Measurements from ENCODE around the gene TKT.

Gene TKT

DNA sequence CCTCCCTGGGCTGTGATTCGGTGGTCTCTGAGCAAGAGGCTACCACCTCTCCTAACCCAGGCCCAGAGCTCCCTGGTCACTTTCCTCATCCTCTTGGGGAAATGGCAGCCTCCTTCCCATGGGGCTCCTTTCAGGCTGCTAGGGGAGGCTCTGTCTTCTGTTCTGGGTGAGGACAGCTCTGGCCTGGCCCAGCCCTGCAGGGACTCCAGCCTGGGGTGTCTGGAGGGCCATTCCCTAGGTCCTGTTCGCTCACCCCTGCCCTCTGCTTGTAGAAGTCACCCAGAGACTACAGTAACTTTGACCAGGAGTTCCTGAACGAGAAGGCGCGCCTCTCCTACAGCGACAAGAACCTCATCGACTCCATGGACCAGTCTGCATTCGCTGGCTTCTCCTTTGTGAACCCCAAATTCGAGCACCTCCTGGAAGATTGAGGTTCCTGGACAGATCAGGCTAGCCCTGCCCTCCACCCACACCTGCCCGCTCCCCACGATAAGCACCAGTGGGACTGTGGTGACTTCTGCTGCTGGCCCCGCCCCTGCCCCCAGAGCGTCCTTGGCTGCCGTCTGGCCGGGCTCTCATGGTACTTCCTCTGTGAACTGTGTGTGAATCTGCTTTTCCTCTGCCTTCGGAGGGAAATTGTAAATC lies 63.9 kb downstream of the TKT start:
- no peak for DNase-seq (ENCODE audit: low read depth)
- no peak overlapping the region for H3K4me3 ChIP-seq (ENCODE audit: low read depth, low read length)
- TF ChIP-seq, protein P1, sequence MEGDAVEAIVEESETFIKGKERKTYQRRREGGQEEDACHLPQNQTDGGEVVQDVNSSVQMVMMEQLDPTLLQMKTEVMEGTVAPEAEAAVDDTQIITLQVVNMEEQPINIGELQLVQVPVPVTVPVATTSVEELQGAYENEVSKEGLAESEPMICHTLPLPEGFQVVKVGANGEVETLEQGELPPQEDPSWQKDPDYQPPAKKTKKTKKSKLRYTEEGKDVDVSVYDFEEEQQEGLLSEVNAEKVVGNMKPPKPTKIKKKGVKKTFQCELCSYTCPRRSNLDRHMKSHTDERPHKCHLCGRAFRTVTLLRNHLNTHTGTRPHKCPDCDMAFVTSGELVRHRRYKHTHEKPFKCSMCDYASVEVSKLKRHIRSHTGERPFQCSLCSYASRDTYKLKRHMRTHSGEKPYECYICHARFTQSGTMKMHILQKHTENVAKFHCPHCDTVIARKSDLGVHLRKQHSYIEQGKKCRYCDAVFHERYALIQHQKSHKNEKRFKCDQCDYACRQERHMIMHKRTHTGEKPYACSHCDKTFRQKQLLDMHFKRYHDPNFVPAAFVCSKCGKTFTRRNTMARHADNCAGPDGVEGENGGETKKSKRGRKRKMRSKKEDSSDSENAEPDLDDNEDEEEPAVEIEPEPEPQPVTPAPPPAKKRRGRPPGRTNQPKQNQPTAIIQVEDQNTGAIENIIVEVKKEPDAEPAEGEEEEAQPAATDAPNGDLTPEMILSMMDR (conservative IDR thresholded peaks at IDR 0.05; ENCODE audit: low read depth, low read length): no peak

DNA sequence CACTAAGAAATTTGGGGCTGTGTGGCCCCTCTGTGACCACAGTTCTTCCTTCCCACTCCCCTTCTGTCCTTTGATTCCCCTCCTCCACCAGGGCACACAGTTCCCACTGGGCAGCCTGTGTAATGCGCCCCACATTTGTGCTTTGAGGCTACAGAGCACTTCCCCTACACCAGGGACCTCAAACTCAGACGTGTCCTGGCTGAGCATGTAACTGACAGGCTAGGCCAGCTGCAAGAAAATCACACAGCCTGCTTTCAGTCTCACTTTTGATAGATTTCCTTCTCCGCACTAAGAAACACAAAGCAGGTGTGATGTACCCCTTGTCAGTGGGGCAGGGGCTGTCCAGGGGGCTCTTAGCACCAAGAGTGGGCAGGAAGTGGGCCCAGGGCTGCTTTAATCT lies 65.2 kb downstream of the TKT start:
- TF ChIP-seq, protein P1 (conservative IDR thresholded peaks at IDR 0.05; ENCODE audit: low read depth, low read length): no peak
- no peak overlapping the region for H3K4me3 ChIP-seq (ENCODE audit: low read depth, low read length)
- DNase-seq (ENCODE audit: low read depth): no peak

DNA sequence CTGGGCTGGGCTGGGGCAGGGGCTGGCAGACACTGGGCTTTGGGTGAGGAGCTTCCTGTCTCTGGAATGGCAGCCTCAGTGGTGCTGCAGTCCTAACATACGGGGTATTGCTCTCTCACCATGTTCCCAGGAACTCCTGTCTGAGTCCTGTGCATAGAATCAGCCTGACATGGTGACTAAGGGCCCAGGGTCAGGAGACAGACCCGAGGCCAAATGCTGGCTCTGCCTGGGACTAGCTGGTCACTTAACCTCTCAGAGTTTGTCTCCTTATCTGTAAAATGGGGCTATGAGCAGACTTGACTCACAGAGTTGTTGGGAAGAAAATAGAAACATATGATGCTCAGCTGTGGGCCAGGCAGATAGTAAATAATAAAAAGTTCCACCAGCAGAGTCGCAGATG lies 66.5 kb downstream of the TKT start:
- no peak overlapping the region for H3K4me3 ChIP-seq (ENCODE audit: low read depth, low read length)
- TF ChIP-seq, protein P1 (conservative IDR thresholded peaks at IDR 0.05; ENCODE audit: low read depth, low read length): no peak
- no peak for DNase-seq (ENCODE audit: low read depth)

DNA sequence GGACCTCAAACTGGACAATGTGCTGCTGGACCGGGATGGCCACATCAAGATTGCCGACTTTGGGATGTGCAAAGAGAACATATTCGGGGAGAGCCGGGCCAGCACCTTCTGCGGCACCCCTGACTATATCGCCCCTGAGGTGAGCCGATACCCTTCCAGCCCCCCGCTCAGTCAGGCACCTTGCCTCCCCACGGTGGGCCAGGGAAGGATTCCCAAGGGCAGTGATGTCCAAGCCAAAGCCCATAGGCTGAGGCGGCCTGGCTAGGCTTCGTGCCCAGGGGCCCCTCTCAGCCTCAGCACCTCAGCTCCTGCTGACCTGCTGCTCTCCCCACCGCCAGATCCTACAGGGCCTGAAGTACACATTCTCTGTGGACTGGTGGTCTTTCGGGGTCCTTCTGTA lies 67.1 kb downstream of the TKT start:
- H3K4me3 ChIP-seq (ENCODE audit: low read depth, low read length): no peak overlapping the region
- TF ChIP-seq, protein P1 (conservative IDR thresholded peaks at IDR 0.05; ENCODE audit: low read depth, low read length): no peak
- no peak for DNase-seq (ENCODE audit: low read depth)

DNA sequence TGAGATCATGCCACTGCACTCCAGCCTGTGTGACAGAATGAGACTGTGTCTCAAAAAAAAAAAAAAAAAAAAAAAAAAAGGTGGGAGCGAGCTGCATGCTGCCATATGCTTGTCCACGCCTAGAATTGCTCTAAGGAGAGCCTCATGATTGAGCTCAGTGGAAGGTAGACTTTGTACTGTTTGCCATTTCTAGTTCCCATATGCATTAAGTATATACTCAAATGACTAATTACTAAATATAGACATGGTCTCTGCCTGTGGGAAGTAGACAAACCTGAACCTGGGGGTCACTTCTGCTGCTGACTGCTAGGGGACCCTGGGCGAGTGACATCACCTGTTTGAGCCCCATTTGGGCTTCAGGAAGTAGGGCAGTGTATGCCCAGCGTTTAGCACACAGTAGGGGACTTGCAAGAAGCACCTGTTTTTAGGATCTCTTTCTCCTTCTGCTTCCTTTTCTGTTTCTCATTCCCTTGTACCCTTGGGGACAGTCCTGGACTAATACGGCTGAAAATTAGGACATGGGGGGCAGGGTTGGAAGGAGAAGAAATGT lies 67.6 kb downstream of the TKT start:
- DNase-seq (ENCODE audit: low read depth): no peak
- H3K4me3 ChIP-seq (ENCODE audit: low read depth, low read length): no peak overlapping the region
- TF ChIP-seq, protein P1 (conservative IDR thresholded peaks at IDR 0.05; ENCODE audit: low read depth, low read length): no peak

DNA sequence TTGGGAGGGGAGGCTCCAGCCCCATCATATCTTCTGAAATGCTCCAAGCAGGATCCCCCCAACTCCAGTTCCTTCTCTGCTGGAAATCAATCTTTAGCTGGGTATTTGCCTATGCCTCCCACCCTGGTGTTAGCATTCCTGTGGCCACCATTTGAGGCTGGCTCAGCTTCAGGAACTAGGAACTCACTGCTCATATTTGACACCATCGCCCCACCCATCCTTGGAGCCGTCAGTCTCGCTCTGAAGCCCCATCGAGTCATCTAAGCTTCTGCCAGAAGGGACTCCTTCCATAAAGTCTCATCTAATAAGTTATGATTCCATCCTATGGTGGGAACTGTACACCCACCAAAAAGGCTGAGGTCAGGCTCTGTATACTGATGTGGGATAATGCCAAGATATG lies 68.4 kb downstream of the TKT start:
- TF ChIP-seq, protein P1 (conservative IDR thresholded peaks at IDR 0.05; ENCODE audit: low read depth, low read length): no peak
- DNase-seq (ENCODE audit: low read depth): peak; percentile 33
- no peak overlapping the region for H3K4me3 ChIP-seq (ENCODE audit: low read depth, low read length)

DNA sequence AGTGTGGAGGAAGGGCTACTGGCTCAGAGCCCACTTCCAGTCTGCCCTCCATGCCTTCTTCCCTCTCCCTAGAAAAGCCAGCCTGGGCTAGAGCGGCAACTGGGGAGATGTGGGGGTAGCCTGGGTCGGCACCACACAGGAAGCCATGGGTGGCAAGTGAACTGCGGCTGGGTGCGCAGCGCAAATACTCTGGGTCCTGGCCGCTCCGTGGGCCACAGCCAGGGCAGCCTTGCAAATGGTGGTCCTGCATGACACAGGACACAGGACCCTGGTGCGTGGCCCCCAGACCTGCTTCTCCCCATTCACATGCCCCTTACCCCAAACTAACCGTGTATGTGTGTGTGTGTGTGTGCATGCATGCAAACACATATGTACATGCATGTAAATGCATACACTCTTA lies 69.1 kb downstream of the TKT start:
- no peak for DNase-seq (ENCODE audit: low read depth)
- TF ChIP-seq, protein P1 (conservative IDR thresholded peaks at IDR 0.05; ENCODE audit: low read depth, low read length): no peak
- H3K4me3 ChIP-seq (ENCODE audit: low read depth, low read length): no peak overlapping the region

All from choroid plexus epithelial cell (primary cell).